Measurements from ENCODE around the gene WBP1L.

WBP1L gene

GRCh38 chr10:102721954-102722353 is 21.8 kb upstream of the WBP1L start:
- Histone ChIP-seq H3F3A (ENCODE audit: insufficient read depth) (no peaks in the 10 kb centered on the region), H3K4me2 (ENCODE audit: low read depth, low read length, poor library complexity, severe bottlenecking) (no peak overlapping the region), H3K27ac (ENCODE audit: low read depth, low read length) (no peak overlapping the region), H3K9me3 (ENCODE audit: insufficient read depth, low read length) (no peaks in the 10 kb centered on the region), H3K4me3 (ENCODE audit: insufficient read depth, low read length, poor library complexity, severe bottlenecking) (no peak overlapping the region), H2AFZ (ENCODE audit: low read depth, low read length, severe bottlenecking) (no peak overlapping the region), H3K9me2 (replicated peaks; ENCODE audit: insufficient read depth, low read length) (no peaks in the 10 kb centered on the region), H3K27me3 (ENCODE audit: low read length) (no peaks in the 10 kb centered on the region), H3K79me2 (ENCODE audit: insufficient read depth, low read length) (peaks cover 53% of the 10 kb centered on the region), H3K36me3 (ENCODE audit: low read length) (no peaks in the 10 kb centered on the region; the same call in 1 of the 2 replicates), H4K20me1 (ENCODE audit: low read depth, low read length) (no peaks in the 10 kb centered on the region), H3K9ac (ENCODE audit: low read length) (no peak overlapping the region)
- TF ChIP-seq EZH2phosphoT487 (conservative IDR thresholded peaks at IDR 0.05; ENCODE audit: low read length) = no peak
- TF ChIP-seq, protein P1, sequence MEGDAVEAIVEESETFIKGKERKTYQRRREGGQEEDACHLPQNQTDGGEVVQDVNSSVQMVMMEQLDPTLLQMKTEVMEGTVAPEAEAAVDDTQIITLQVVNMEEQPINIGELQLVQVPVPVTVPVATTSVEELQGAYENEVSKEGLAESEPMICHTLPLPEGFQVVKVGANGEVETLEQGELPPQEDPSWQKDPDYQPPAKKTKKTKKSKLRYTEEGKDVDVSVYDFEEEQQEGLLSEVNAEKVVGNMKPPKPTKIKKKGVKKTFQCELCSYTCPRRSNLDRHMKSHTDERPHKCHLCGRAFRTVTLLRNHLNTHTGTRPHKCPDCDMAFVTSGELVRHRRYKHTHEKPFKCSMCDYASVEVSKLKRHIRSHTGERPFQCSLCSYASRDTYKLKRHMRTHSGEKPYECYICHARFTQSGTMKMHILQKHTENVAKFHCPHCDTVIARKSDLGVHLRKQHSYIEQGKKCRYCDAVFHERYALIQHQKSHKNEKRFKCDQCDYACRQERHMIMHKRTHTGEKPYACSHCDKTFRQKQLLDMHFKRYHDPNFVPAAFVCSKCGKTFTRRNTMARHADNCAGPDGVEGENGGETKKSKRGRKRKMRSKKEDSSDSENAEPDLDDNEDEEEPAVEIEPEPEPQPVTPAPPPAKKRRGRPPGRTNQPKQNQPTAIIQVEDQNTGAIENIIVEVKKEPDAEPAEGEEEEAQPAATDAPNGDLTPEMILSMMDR (IDR thresholded peaks at IDR 0.05; ENCODE audit: insufficient read depth, low read length, poor library complexity, severe bottlenecking) = no peak

GRCh38 chr10:102723989-102724388 is 19.8 kb upstream of the WBP1L start:
- no peak overlapping the region for H3K4me3 ChIP-seq (ENCODE audit: insufficient read depth, low read length, poor library complexity, severe bottlenecking)
- H3K9ac ChIP-seq (ENCODE audit: low read length) = no peak overlapping the region
- H3K9me3 ChIP-seq (ENCODE audit: insufficient read depth, low read length) = no peaks in the 10 kb centered on the region
- H3K36me3 ChIP-seq (ENCODE audit: low read length) = no peaks in the 10 kb centered on the region; the same call in 1 of the 2 replicates
- H3F3A ChIP-seq (ENCODE audit: insufficient read depth) = no peaks in the 10 kb centered on the region
- TF ChIP-seq EZH2phosphoT487 (conservative IDR thresholded peaks at IDR 0.05; ENCODE audit: low read length) = no peak
- TF ChIP-seq, protein P1 (IDR thresholded peaks at IDR 0.05; ENCODE audit: insufficient read depth, low read length, poor library complexity, severe bottlenecking) = no peak
- H3K27ac ChIP-seq (ENCODE audit: low read depth, low read length) = no peak overlapping the region
- peaks cover 36% of the 10 kb centered on the region for H3K79me2 ChIP-seq (ENCODE audit: insufficient read depth, low read length)
- no peaks in the 10 kb centered on the region for H3K9me2 ChIP-seq (replicated peaks; ENCODE audit: insufficient read depth, low read length)
- no peaks in the 10 kb centered on the region for H3K27me3 ChIP-seq (ENCODE audit: low read length)
- no peak overlapping the region for H3K4me2 ChIP-seq (ENCODE audit: low read depth, low read length, poor library complexity, severe bottlenecking)
- H2AFZ ChIP-seq (ENCODE audit: low read depth, low read length, severe bottlenecking) = no peak overlapping the region
- no peaks in the 10 kb centered on the region for H4K20me1 ChIP-seq (ENCODE audit: low read depth, low read length)

GRCh38 chr10:102726274-102726673 is 17.5 kb upstream of the WBP1L start:
- H3K9ac ChIP-seq (ENCODE audit: low read length) = no peak overlapping the region
- H3F3A ChIP-seq (ENCODE audit: insufficient read depth) = no peaks in the 10 kb centered on the region
- TF ChIP-seq EZH2phosphoT487 (conservative IDR thresholded peaks at IDR 0.05; ENCODE audit: low read length) = no peak
- TF ChIP-seq, protein P1 (IDR thresholded peaks at IDR 0.05; ENCODE audit: insufficient read depth, low read length, poor library complexity, severe bottlenecking) = no peak
- no peak overlapping the region for H2AFZ ChIP-seq (ENCODE audit: low read depth, low read length, severe bottlenecking)
- no peak overlapping the region for H3K27ac ChIP-seq (ENCODE audit: low read depth, low read length)
- no peaks in the 10 kb centered on the region for H3K27me3 ChIP-seq (ENCODE audit: low read length)
- no peaks in the 10 kb centered on the region for H4K20me1 ChIP-seq (ENCODE audit: low read depth, low read length)
- no peaks in the 10 kb centered on the region; the same call in 1 of the 2 replicates for H3K36me3 ChIP-seq (ENCODE audit: low read length)
- no peak overlapping the region for H3K4me3 ChIP-seq (ENCODE audit: insufficient read depth, low read length, poor library complexity, severe bottlenecking)
- no peaks in the 10 kb centered on the region for H3K9me3 ChIP-seq (ENCODE audit: insufficient read depth, low read length)
- no peaks in the 10 kb centered on the region for H3K9me2 ChIP-seq (replicated peaks; ENCODE audit: insufficient read depth, low read length)
- no peak overlapping the region for H3K4me2 ChIP-seq (ENCODE audit: low read depth, low read length, poor library complexity, severe bottlenecking)
- peaks cover 24% of the 10 kb centered on the region for H3K79me2 ChIP-seq (ENCODE audit: insufficient read depth, low read length)

All from SU-DHL-6 (cell line).